Measurements from ENCODE around the gene APBA1.

DNA sequence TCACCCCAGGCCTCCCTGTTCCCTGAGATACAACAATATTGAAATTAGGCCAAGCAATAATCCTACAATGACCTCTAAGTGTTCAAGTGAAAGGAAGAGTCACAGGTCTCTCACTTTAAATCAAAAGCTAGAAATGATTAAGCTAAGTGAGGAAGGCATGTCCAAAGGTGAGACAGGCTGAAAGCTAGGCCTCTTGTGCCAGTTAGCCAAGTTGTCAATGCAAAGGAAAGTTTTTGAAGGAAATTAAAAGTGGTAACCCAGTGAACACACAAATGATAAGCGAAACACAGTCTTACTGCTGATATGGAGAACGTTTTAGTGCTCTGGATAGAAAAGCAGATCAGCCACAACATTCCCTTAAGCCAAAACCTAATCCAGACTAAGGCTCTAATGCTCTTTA lies 47.8 kb upstream of the APBA1 start:
- no peak for TF ChIP-seq CTCF (IDR thresholded peaks at IDR 0.05; ENCODE audit: insufficient read depth, low read depth, low read length)
- TF ChIP-seq EZH2 (IDR thresholded peaks at IDR 0.05; ENCODE audit: insufficient read depth, low read length), result no peak

Data from astrocyte (in vitro differentiated cells and primary cell).